Measurements from ENCODE around the gene SENP8.

DNA sequence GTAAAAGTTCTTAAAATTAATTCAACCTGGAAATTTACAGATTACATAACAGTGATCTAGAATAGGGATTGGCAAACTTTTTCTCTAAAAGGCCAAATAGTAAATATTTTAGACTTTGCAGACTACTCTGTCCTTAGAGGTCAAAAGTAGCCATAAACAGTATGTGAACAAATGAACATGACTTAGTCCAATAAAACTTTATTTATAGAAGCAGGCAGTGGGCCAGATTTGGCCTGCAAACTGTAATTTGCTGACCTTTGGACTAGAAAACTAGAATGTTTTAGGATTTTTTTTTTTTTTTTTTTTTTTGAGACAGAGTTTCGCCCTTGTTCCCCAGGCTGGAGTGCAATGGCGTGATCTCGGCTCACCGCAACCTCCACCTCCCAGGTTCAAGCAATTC is 12.1 kb downstream of the SENP8 start:
- TF ChIP-seq POLR2A (IDR thresholded peaks at IDR 0.05) (no peak), POLR2AphosphoS5 (IDR thresholded peaks at IDR 0.05) (no peak)
- TF ChIP-seq, protein P1, sequence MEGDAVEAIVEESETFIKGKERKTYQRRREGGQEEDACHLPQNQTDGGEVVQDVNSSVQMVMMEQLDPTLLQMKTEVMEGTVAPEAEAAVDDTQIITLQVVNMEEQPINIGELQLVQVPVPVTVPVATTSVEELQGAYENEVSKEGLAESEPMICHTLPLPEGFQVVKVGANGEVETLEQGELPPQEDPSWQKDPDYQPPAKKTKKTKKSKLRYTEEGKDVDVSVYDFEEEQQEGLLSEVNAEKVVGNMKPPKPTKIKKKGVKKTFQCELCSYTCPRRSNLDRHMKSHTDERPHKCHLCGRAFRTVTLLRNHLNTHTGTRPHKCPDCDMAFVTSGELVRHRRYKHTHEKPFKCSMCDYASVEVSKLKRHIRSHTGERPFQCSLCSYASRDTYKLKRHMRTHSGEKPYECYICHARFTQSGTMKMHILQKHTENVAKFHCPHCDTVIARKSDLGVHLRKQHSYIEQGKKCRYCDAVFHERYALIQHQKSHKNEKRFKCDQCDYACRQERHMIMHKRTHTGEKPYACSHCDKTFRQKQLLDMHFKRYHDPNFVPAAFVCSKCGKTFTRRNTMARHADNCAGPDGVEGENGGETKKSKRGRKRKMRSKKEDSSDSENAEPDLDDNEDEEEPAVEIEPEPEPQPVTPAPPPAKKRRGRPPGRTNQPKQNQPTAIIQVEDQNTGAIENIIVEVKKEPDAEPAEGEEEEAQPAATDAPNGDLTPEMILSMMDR (IDR thresholded peaks at IDR 0.05), result no peak
